Ishikawa (cell line): ENCODE data around the gene FOXD3.

ENCODE experiments used
- CEBPB ChIP-seq: IDR thresholded peaks from 2 replicates; pipeline ENCODE4 v1.6.1; 2012
- CREB1 ChIP-seq: IDR thresholded peaks from 2 replicates; pipeline ENCODE4 v1.6.1; 2012; ENCODE audit warnings: low read depth
- EGR1 ChIP-seq: IDR thresholded peaks from 2 replicates; pipeline ENCODE4 v1.6.1; 2012
- EP300 ChIP-seq: IDR thresholded peaks from 2 replicates; pipeline ENCODE4 v1.6.1; 2012; ENCODE audit warnings: borderline replicate concordance
- FOXM1 ChIP-seq: IDR thresholded peaks from 2 replicates; pipeline ENCODE4 v1.6.1; 2012; ENCODE audit warnings: low read depth, borderline replicate concordance
- MAX ChIP-seq: IDR thresholded peaks from 2 replicates; pipeline ENCODE4 v1.6.1; 2012
- NFIC ChIP-seq: IDR thresholded peaks from 2 replicates; pipeline ENCODE4 v1.6.1; 2012
- RAD21 ChIP-seq: IDR thresholded peaks from 2 replicates; pipeline ENCODE4 v1.6.1; 2012; ENCODE audit warnings: low read depth
- REST ChIP-seq: IDR thresholded peaks from 2 replicates; pipeline ENCODE4 v1.6.1; 2012; ENCODE audit warnings: low read depth, mild to moderate bottlenecking
- TAF1 ChIP-seq: IDR thresholded peaks from 2 replicates; pipeline ENCODE4 v1.6.1; 2012; ENCODE audit warnings: low read depth, mild to moderate bottlenecking
- TCF12 ChIP-seq: IDR thresholded peaks from 2 replicates; pipeline ENCODE4 v1.6.1; 2012; ENCODE audit warnings: low read depth
- TEAD4 ChIP-seq: IDR thresholded peaks from 2 replicates; pipeline ENCODE4 v1.6.1; 2012
- YY1 ChIP-seq: IDR thresholded peaks from 2 replicates; pipeline ENCODE4 v1.6.1; 2012; ENCODE audit warnings: low read depth
- ZBTB7A ChIP-seq: IDR thresholded peaks from 2 replicates; pipeline ENCODE4 v1.6.1; 2012; ENCODE audit warnings: low read depth

- no peak for TF ChIP-seq EP300
- no peak for TF ChIP-seq TEAD4
- no peak for TF ChIP-seq REST
- no peak for TF ChIP-seq TAF1
- TF ChIP-seq MAX = no peak
- TF ChIP-seq EGR1 = no peak
- no peak for TF ChIP-seq NFIC
- no peak for TF ChIP-seq RAD21
- no peak for TF ChIP-seq YY1
- no peak for TF ChIP-seq TCF12
- no peak for TF ChIP-seq CREB1
- TF ChIP-seq CEBPB = no peak
- TF ChIP-seq ZBTB7A = no peak
- TF ChIP-seq FOXM1 = no peak
Observed at GRCh38 chr1:63307196-63307794, 15.1 kb upstream of the FOXD3 start.
